Measurements from ENCODE around the gene SIGLEC11. TPM values are rescaled to one million over a fixed set of nuclear protein-coding genes. Genes with fewer than 3 reads are reported as not detected.

Gene SIGLEC11
- polyA plus RNA-seq, 1 donor from 2014 or later, result not detected

DNA sequence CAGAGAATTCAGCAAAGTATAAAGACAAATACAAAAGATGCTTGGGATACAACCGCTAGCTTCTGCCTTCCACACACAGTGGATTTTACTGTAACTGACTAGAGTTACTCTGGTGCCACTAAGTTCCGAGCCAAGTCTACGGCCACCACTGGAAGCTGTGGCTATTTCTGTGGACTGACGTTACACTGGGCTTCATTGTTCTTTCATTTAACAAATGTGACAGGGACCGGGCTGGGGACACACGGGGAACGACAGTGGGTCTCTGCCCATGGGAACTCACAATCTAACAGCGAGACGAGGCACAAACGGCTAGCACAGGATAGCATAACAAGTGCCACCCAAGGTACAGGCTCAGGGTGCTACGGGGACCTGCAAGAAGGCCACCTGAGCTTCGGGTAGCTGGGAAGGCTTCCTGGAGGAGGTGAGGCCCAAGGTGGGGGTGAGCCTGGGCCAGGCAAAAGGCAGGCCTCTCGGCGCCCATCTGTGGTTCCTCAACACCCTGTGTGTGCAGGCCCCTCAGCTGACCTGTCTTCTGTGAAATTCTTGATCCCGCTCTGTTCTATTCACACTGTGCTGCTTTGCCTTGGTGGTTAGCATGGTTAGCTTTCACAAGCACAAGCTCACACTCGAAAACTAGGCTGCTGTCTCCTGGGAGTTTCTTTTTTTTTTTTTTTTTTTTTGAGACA is 54.0 kb downstream of the SIGLEC11 start:
- H3K27ac ChIP-seq (ENCODE audit: low read length), result no peak overlapping the region

GRCh38 chr19:49904136-49904535 is 56.8 kb downstream of the SIGLEC11 start:
- Histone ChIP-seq H3K79me2 (replicated peaks; ENCODE audit: insufficient read depth, low read length) (no peaks in the 10 kb centered on the region), H3K4me3 (ENCODE audit: low read length) (no peak overlapping the region), H2AFZ (ENCODE audit: low read depth, low read length) (no peak overlapping the region), H3K27ac (ENCODE audit: low read length) (no peak overlapping the region), H3F3A (ENCODE audit: insufficient read depth, low read length, poor library complexity, severe bottlenecking) (no peaks in the 10 kb centered on the region), H3K27me3 (ENCODE audit: insufficient read depth, low read depth, low read length) (no peaks in the 10 kb centered on the region), H3K36me3 (ENCODE audit: insufficient read depth, low read length) (no peaks in the 10 kb centered on the region), H4K20me1 (ENCODE audit: insufficient read depth) (no peaks in the 10 kb centered on the region), H3K9me3 (ENCODE audit: low read length) (no peaks in the 10 kb centered on the region), H3K4me2 (ENCODE audit: low read length) (no peak overlapping the region), H3K9ac (ENCODE audit: low read length) (no peak overlapping the region), H3K9me2 (ENCODE audit: insufficient read depth, low read length) (no peaks in the 10 kb centered on the region)
- TF ChIP-seq RAD21 (conservative IDR thresholded peaks at IDR 0.05) (no peak), SMC3 (conservative IDR thresholded peaks at IDR 0.05; ENCODE audit: poor library complexity) (no peak), EP300 (conservative IDR thresholded peaks at IDR 0.05; ENCODE audit: poor library complexity, severe bottlenecking) (no peak), TAF1 (IDR thresholded peaks at IDR 0.05; ENCODE audit: low read depth) (no peak), MXI1 (conservative IDR thresholded peaks at IDR 0.05; ENCODE audit: poor library complexity, severe bottlenecking) (no peak), EZH2 (IDR thresholded peaks at IDR 0.05; ENCODE audit: borderline replicate concordance, insufficient read depth, low read length, poor library complexity, severe bottlenecking) (no peak), REST (IDR thresholded peaks at IDR 0.05; ENCODE audit: borderline replicate concordance) (no peak)
- TF ChIP-seq, protein P1, sequence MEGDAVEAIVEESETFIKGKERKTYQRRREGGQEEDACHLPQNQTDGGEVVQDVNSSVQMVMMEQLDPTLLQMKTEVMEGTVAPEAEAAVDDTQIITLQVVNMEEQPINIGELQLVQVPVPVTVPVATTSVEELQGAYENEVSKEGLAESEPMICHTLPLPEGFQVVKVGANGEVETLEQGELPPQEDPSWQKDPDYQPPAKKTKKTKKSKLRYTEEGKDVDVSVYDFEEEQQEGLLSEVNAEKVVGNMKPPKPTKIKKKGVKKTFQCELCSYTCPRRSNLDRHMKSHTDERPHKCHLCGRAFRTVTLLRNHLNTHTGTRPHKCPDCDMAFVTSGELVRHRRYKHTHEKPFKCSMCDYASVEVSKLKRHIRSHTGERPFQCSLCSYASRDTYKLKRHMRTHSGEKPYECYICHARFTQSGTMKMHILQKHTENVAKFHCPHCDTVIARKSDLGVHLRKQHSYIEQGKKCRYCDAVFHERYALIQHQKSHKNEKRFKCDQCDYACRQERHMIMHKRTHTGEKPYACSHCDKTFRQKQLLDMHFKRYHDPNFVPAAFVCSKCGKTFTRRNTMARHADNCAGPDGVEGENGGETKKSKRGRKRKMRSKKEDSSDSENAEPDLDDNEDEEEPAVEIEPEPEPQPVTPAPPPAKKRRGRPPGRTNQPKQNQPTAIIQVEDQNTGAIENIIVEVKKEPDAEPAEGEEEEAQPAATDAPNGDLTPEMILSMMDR (IDR thresholded peaks at IDR 0.05; ENCODE audit: poor library complexity, severe bottlenecking), result no peak

More for the DNA sequence above, 54.0 kb downstream of the SIGLEC11 start:
- no peaks in the 10 kb centered on the region for H3F3A ChIP-seq (ENCODE audit: insufficient read depth, low read length, poor library complexity, severe bottlenecking)
- H3K9ac ChIP-seq (ENCODE audit: low read length), result no peak overlapping the region
- no peak overlapping the region for H3K4me2 ChIP-seq (ENCODE audit: low read length)
- no peaks in the 10 kb centered on the region for H3K9me2 ChIP-seq (ENCODE audit: insufficient read depth, low read length)
- TF ChIP-seq MXI1 (conservative IDR thresholded peaks at IDR 0.05; ENCODE audit: poor library complexity, severe bottlenecking) (no peak), EP300 (conservative IDR thresholded peaks at IDR 0.05; ENCODE audit: poor library complexity, severe bottlenecking) (no peak), SMC3 (conservative IDR thresholded peaks at IDR 0.05; ENCODE audit: poor library complexity) (no peak), POLR2AphosphoS5 (IDR thresholded peaks at IDR 0.05) (no peak)
- H3K79me2 ChIP-seq (replicated peaks; ENCODE audit: insufficient read depth, low read length), result no peaks in the 10 kb centered on the region
- no peaks in the 10 kb centered on the region for H3K9me3 ChIP-seq (ENCODE audit: low read length)
- H4K20me1 ChIP-seq (ENCODE audit: insufficient read depth), result no peaks in the 10 kb centered on the region
- H3K27me3 ChIP-seq (ENCODE audit: insufficient read depth, low read depth, low read length), result no peaks in the 10 kb centered on the region
- no peak overlapping the region for H2AFZ ChIP-seq (ENCODE audit: low read depth, low read length)
- H3K36me3 ChIP-seq (ENCODE audit: insufficient read depth, low read length), result no peaks in the 10 kb centered on the region
- H3K4me3 ChIP-seq (ENCODE audit: low read length), result no peak overlapping the region

Other genes with a start within 250 kb of the SIGLEC11 start
- not detected in 2 replicates for gene TSKS, start 197.9 kb downstream of the SIGLEC11 start, polyA plus RNA-seq
- gene AP2A1, start 194.2 kb downstream of the SIGLEC11 start, polyA plus RNA-seq, result 40.8 and 53.4 TPM in 2 replicates
- 32.9 and 35.4 TPM in 2 replicates for gene FUZ, start 147.9 kb downstream of the SIGLEC11 start, polyA plus RNA-seq
- gene MED25, start 142.9 kb downstream of the SIGLEC11 start, polyA plus RNA-seq, result 18.9 and 22.0 TPM in 2 replicates
- gene PTOV1, start 110.0 kb downstream of the SIGLEC11 start, polyA plus RNA-seq, result 199 and 288 TPM in 2 replicates
- gene PNKP, start 93.6 kb downstream of the SIGLEC11 start, polyA plus RNA-seq, result 43.1 and 43.6 TPM in 2 replicates
- gene AKT1S1, start 83.8 kb downstream of the SIGLEC11 start, polyA plus RNA-seq, result 4.8 and 7.4 TPM in 2 replicates
- 13.1 and 13.2 TPM in 2 replicates for gene TBC1D17, start 83.5 kb downstream of the SIGLEC11 start, polyA plus RNA-seq
- gene IL4I1, start 64.3 kb downstream of the SIGLEC11 start, polyA plus RNA-seq, result not detected in 2 replicates
- 16.1 and 18.9 TPM in 2 replicates for gene ATF5, start 32.0 kb downstream of the SIGLEC11 start, polyA plus RNA-seq
- 24.9 and 32.2 TPM in 2 replicates for gene NUP62, start 31.7 kb downstream of the SIGLEC11 start, polyA plus RNA-seq
- gene VRK3, start 64.2 kb upstream of the SIGLEC11 start, polyA plus RNA-seq, result 35.3 and 47.3 TPM in 2 replicates
- 8.4 and 11.7 TPM in 2 replicates for gene ZNF473, start 64.8 kb upstream of the SIGLEC11 start, polyA plus RNA-seq
- not detected in 2 replicates for gene IZUMO2, start 202.1 kb upstream of the SIGLEC11 start, polyA plus RNA-seq
- not detected in 2 replicates for gene MYH14, start 242.4 kb upstream of the SIGLEC11 start, polyA plus RNA-seq

All from neural cell (in vitro differentiated cells).